ENCODE data around the gene HHIPL1.
A peak's percentile ranks its signal among the peaks of the same experiment; 100 is the strongest.

Gene HHIPL1

GRCh38 chr14:99611646-99612045, 33.3 kb upstream of the HHIPL1 start:
- DNase-seq (ENCODE audit: low read depth in 2 of 2) = no peak

DNA sequence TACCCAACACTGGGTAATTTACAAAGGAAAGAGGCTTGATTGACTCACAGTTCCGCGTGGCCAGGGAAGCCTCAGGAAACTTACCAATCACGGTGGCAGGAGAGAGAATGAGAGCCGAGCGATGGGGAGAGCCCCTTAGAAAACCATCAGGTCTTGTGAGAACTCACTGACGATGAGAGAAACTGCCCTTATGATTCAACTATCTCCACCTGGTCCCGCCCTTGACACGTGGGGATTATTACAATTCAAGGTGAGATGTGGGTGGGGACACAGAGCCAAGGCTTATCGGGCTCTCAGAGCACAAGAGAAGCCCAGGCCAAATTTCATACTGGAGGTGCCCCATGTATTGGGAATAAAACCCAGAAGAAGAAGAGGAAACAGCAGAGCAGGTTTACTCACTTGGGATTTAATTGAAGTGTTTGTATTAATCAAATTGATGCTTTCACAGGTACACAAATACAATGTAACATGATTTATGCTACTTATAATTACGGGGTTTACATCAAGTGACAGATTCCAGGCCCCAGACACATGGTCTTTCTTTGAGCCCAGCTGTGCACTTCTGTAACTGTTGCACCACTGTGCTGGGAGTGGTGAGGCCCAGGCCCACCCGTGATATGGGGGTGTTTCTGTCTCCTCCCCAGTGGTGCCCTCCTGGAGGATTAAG, 32.7 kb upstream of the HHIPL1 start:
- DNase-seq (ENCODE audit: low read depth in 2 of 2) = no peak

DNA sequence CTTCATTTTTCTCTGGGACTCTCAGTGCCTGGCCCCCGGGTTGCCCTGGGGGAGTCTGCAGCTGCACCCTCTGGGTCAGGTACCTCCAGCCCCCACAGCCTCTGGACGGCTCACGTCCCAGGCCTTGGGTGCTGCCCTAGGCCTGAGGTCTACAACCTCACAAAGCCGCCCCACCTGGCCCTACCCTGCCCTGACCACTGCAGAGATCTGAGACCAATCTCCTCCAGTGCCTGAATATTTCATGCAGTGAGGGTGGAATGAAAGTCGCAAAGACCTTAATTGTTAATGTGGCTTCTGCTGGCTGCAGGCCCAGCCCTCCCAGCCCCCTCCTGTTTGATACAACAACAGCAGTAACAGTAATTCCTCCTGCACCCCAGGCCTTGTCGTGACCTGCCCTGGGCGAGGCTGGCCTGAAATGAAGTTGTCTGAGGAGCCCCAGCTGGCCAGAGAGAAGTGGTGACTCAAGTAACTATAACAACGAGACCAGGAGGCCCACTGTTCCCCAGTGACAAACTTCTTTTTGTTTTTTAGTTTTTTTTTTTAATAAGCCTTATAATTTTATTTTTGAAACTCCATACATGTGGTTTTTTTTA, 32.1 kb upstream of the HHIPL1 start:
- DNase-seq (ENCODE audit: low read depth in 2 of 2) = no peak

GRCh38 chr14:99615497-99616157, 29.3 kb upstream of the HHIPL1 start:
- DNase-seq (ENCODE audit: low read depth in 2 of 2) = no peak

DNA sequence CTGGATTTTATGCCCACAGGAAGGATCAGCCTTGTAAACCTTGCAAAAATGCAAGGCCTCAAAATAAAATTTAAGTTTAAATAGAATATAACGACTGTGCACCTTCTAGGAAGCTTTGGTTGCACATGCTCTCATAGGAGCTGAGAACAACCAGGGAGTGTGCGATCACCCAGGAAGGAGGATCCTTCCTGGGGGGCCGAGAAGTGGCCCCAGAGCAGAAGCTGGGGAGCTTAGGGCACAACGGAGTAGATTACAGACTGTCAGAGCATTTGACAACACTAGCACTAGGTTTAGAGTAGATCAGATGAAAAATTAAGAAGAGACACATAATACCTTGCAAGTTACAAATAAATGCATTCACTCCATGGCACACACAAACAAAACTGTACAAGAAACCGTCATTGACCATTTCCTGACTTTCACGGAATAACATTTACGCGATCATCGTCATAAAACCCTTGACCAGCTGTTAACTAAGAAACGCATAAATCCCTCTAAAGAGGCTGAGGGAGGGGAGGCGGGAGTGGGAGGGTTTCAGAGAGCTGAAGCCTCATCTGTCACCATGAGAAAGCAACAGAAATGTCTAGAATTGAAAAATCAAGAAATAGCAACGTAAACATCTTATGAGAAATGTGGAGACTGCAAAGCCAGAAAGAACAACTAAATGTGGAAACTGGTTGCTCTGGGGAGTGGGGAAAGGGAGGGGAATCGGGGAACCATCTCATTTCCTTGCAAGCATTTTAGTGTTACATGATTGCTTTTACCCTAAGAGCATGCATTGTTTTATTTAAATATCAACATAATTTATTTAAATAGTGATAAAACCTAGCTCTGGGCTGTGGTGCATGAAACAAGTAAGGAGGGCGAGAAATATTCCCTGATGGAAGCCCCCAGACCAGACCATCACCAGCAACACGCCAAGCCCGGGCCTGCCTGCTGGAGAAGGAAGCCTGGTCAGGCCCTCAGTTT, 27.8 kb upstream of the HHIPL1 start:
- no peak for DNase-seq (ENCODE audit: low read depth in 2 of 2)

DNA sequence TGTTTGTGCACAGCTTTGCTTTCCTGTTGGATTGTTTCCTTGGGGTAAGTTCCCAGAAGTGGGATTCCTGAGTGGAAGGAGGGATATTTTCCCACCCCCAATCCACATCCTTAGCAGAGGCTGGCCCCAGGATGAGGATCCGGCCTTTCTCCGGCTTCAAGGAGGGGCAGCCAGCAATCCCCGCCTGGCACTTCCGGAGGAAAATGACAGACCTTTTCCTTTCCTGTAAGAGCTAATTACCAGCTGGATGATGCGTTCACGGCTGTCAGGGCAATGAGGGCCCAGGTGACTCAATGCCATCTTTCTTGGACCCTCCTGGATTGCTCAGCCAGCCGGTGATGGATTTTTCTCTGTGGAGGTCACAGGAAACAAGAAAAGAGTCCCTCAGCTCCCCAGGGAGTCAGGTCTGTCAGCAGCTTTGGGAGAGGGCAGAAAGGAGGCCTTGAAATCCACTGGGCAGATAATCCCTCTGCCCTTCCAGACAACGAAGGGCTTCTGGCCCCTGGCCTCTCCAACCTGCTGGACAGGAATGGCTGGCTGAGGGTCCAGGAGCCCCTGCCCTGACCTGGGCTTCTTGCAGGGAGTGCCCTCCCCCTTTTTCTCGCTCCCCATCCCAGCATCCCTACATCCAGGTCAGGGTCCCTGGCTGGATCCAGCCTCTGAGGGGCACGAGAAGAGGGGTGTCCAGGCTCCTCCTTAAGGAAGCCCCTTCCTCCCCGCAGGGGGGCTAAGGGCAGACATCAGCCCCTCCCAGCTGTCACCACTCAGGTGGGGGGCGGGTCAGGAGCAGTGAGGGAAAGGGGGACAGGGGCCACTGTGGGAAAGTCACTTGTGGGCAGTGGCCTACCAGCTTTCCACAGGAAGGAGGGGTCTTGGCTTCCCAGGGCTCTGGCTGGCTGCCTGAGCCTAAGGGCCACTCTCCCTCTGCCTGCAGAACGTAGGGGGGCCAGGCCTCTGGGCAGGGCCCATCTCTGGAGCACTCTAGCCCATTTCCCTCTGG, 24.8 kb upstream of the HHIPL1 start:
- no peak for DNase-seq (ENCODE audit: low read depth in 2 of 2)

DNA sequence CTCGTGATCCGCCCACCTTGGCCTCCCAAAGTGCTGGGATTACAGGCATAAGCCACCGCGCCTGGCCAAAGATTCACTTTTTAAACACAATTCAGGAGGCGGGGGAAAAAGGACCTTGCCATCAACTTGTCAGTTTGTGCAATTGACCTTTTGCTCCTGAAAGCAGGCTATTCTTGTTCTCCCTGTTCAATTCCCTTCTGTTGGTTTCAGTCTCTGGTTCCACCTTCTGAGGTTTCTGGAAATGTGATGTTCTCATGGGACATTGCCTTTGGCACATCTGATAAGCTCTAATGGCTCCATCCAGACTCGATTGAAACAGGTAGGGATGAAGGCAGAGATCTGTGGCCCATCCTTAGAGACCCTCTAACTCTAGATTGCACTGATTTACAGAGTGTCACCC, 23.0 kb upstream of the HHIPL1 start:
- no peak for DNase-seq (ENCODE audit: low read depth in 2 of 2)

- no peak for DNase-seq (ENCODE audit: low read depth in 2 of 2)
Observed at GRCh38 chr14:99624024-99624423, 20.9 kb upstream of the HHIPL1 start.

- no peak for DNase-seq (ENCODE audit: low read depth in 2 of 2)
Observed at GRCh38 chr14:99624971-99625370, 20.0 kb upstream of the HHIPL1 start.

DNA sequence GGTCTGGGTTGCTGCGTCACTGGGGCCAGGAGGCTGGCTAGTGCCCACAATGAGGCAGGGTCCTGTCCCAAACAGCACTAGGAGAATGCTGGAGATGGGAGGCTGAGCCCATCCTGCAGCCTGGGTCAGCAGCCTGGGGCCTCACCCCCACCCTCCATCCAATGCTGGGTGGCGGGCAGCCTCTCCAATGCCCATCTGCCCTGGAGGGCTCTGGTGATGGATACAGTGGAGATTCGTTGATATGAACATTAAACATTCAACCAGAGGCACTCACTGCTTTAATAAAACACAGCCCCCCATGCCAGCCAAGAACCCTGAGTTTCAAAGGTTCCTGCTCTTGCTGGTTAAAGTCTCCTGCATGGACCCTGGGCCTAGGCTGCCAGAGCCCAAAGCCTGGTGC, 19.5 kb upstream of the HHIPL1 start:
- no peak for DNase-seq (ENCODE audit: low read depth in 2 of 2)

DNA sequence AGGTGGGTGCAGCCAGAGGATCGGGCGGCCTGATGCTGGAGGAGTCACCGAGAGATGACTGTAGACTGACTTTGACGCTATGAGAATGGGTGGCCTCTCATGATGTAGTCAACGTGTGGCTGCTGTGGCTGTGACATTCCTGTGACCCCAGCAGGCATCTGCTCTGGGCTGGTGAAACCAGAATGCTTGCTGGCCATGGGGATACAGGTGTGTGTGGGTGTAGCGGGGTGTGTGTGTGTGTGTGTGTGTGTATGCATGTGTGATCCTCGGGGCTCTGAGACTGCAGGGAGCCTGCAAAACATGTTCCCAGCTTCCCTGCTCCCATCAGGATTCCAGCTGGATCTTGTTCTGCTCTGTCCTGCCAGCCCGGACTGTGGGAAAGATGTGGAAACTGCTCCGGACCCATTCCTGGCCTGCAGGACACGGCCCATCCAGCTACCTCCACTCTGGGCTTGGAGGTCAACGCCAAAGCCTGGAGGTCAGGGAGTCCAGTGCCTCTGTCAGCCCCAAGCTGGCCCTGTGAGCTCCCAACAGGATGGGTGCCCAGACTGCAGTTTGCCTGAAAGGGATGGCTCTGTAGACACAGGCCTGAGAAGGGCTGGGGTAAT, 18.8 kb upstream of the HHIPL1 start:
- DNase-seq (ENCODE audit: low read depth in 2 of 2) = no peak

DNA sequence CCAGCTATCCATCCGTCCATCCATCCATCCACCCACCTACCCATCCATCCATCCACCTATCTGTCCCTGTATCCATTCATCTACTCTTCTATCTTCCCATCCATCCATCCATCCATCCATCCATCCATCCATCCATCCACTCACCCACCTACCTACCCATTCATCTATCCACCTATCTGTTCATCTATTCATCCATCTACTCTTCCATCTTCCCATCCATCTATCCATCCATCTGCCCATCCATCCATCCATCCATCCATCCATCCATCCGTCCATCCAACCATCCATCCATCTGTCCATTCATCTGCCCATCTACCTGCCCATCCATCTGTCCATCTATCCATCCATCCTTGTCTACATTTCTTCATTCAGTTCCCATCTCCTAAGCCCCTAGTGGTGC, 17.8 kb upstream of the HHIPL1 start:
- no peak for DNase-seq (ENCODE audit: low read depth in 2 of 2)

- DNase-seq (ENCODE audit: low read depth in 2 of 2) = no peak
Observed at GRCh38 chr14:99627510-99628381, 17.2 kb upstream of the HHIPL1 start.

DNA sequence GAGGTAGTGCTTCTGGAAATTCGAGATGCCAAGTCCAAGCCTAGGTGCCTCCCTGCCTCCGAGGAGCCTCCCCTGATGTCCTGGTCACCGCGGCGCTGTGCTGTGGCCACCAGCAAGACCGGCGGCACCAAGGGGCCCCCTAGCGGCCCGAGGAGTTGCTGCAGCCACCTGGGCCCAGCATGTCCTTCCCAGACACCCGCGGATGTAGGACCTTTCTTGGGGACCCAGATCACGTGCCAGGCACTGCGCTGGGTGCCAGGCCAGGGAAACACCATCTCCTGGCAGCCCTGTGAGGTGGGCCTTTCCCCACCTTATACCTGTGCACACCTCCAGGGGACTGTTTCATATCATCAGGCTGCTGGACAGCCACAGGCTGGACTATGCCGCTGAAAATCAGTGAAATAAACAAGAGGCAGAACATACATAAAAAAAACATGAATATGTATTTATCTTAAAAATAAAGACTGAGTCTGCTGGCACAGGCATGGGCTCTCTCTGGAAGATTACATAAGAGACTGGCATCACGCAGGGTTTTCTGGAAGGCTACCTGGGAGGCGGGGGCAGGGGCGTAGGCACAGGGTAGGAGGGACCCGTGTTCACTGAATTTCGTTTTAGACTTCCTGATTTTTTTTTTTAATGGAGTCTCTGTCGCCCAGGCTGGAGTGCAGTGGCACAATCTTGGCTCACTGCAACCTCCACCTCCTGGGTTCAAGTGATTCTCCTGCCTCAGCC, 15.9 kb upstream of the HHIPL1 start:
- peak; percentile 19 to 22 for DNase-seq (ENCODE audit: low read depth in 2 of 2)

DNA sequence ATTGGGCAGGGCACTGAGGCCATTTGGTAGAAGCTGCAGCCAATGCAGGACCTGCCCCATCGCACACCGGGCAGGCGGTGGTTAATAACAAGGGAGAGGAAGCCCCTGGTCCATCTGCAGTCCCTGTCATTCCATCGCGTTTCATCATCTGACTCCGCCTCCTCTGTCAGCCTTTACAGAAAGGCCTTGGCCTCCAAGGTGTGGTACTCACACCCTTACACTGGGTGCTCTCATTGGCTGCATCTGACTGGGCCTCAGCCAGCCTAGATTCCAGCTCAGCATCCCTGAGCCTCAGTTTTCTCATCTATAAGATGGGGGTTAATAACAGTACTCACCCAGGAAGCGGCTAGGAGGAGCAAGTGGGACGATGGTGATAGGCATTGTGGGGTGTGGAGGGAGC, 14.7 kb upstream of the HHIPL1 start:
- DNase-seq (ENCODE audit: low read depth in 2 of 2) = no peak

DNA sequence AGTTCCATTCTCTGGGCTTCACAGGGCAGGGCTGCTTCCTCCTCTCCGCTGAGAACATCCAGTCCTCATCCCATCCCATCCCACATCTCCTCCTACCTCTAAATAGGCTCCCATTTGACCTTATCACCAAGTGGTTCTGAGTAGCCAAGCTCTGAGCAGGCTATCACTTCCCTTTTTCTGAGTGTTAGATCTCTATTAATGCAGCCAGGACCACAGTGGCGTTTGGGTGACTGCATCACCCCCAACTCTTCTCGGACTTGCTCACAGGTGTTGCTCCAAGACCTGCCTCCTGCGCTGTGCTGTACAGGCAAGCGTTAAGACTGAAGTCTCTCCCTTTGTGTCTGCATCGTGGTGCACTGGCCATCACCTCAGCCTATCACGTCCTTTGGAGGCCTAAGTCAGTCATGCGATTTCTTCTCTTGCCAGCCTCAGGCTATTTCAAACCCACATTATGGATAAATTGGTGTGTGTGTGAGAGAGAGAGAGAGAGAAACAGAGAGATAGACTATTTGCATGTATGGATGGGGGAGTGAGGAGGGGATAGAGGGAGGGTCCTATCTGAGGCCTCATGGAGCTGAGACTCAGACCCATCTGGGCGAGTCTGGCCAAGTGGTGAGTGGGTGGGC, 12.4 kb upstream of the HHIPL1 start:
- no peak for DNase-seq (ENCODE audit: low read depth in 2 of 2)

GRCh38 chr14:99633141-99633540, 11.8 kb upstream of the HHIPL1 start:
- DNase-seq (ENCODE audit: low read depth in 2 of 2) = no peak

DNA sequence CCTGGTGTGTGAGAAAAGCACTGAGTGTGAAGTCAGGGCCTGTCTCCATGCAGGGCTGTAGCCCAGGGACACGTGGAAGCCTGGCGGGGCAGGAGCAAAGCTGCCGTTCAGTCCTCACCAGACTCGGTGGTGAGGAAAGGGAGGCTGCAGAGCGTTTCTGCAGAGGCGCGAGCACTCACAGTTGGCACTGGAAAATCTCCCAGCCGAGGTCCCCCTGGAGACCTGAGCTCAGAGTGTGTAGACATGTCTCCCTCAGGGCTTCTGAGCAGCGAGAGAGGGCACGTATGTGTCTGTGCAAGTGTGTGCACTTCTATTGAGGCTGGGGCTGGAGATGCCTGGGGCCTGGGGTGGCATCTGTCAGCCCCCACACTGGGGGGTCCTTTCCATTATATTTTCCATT, 11.0 kb upstream of the HHIPL1 start:
- DNase-seq (ENCODE audit: low read depth in 2 of 2) = no peak
